ENCODE data around the gene GSTT2B. TPM values are rescaled to one million over a fixed set of nuclear protein-coding genes. Genes with fewer than 3 reads are reported as not detected.
"Not testable (repeated sequence)": the region's sequence is repeated elsewhere in the genome, so short reads cannot be mapped to it uniquely, and the experiment has no call there.

GSTT2B gene
- total and polyA plus RNA-seq, 2 experiments from 2014 or later: 16.9 to 42.8 TPM

- Histone ChIP-seq H3K4me3 (no peak overlapping the region), H3K4me1 (ENCODE audit: low read depth) (no peaks in the 10 kb centered on the region), H3K9me3 (ENCODE audit: low read depth) (no peaks in the 10 kb centered on the region), H3K27me3 (no peaks in the 10 kb centered on the region), H3K27ac (peak overlapping the region; percentile 17), H3K36me3 (peaks cover 15% of the 10 kb centered on the region)
- TF ChIP-seq CTCF (IDR thresholded peaks at IDR 0.05; ENCODE audit: low read depth, low read length): no peak
- DNase-seq (ENCODE audit: low read depth in 1 of 2, low spot score in 1 of 2): no peak
Measured at GRCh38 chr22:23970201-23970641, 9.2 kb upstream of the GSTT2B start.

- Histone ChIP-seq H3K36me3 (peaks cover 15% of the 10 kb centered on the region), H3K27ac (no peak overlapping the region), H3K4me1 (ENCODE audit: low read depth) (no peaks in the 10 kb centered on the region), H3K4me3 (no peak overlapping the region), H3K27me3 (no peaks in the 10 kb centered on the region), H3K9me3 (ENCODE audit: low read depth) (no peaks in the 10 kb centered on the region)
- no peak for DNase-seq (ENCODE audit: low read depth in 1 of 2, low spot score in 1 of 2)
- no peak for TF ChIP-seq CTCF (IDR thresholded peaks at IDR 0.05; ENCODE audit: low read depth, low read length)
Measured at GRCh38 chr22:23969071-23969470, 8.1 kb upstream of the GSTT2B start.

- H3K36me3 ChIP-seq: peaks cover 15% of the 10 kb centered on the region
- not testable (repeated sequence) for H3K4me1 ChIP-seq (ENCODE audit: low read depth); H3K4me3 ChIP-seq; DNase-seq (ENCODE audit: low read depth in 1 of 2, low spot score in 1 of 2); H3K27me3 ChIP-seq; H3K27ac ChIP-seq; H3K9me3 ChIP-seq (ENCODE audit: low read depth)
Measured at GRCh38 chr22:23966568-23966967, 5.6 kb upstream of the GSTT2B start, which contains the start of gene DDTL. Gene DDTL (plus strand): TSS chr22:23966888. CDS start chr22:23966915, 27 bp downstream.

- H3K9me3 ChIP-seq (ENCODE audit: low read depth); H3K4me1 ChIP-seq (ENCODE audit: low read depth); H3K27ac ChIP-seq; H3K4me3 ChIP-seq; DNase-seq (ENCODE audit: low read depth in 1 of 2, low spot score in 1 of 2); H3K27me3 ChIP-seq: not testable (repeated sequence)
- peaks cover 10% of the 10 kb centered on the region for H3K36me3 ChIP-seq
Measured at GRCh38 chr22:23966094-23966493, 5.1 kb upstream of the GSTT2B start.

GRCh38 chr22:23956301-23956900 lies 4.6 kb downstream of the GSTT2B start:
- peak; percentile 77 for TF ChIP-seq CTCF (IDR thresholded peaks at IDR 0.05; ENCODE audit: low read depth, low read length)
- not testable (repeated sequence) for H3K4me3 ChIP-seq; H3K4me1 ChIP-seq (ENCODE audit: low read depth); H3K9me3 ChIP-seq (ENCODE audit: low read depth); H3K36me3 ChIP-seq; H3K27ac ChIP-seq; H3K27me3 ChIP-seq
- peak; percentile 73 to 77 for DNase-seq (ENCODE audit: low read depth in 1 of 2, low spot score in 1 of 2)

- DNase-seq (ENCODE audit: low read depth in 1 of 2, low spot score in 1 of 2); H3K9me3 ChIP-seq (ENCODE audit: low read depth); H3K4me3 ChIP-seq; H3K36me3 ChIP-seq; H3K4me1 ChIP-seq (ENCODE audit: low read depth); H3K27me3 ChIP-seq; H3K27ac ChIP-seq: not testable (repeated sequence)
Measured at GRCh38 chr22:23955886-23956285, 5.1 kb downstream of the GSTT2B start.

- not testable (repeated sequence) for H3K36me3 ChIP-seq; H3K27ac ChIP-seq; H3K4me1 ChIP-seq (ENCODE audit: low read depth); H3K27me3 ChIP-seq; H3K9me3 ChIP-seq (ENCODE audit: low read depth); H3K4me3 ChIP-seq; DNase-seq (ENCODE audit: low read depth in 1 of 2, low spot score in 1 of 2)
Measured at GRCh38 chr22:23954991-23955305, 6.0 kb downstream of the GSTT2B start.

- not testable (repeated sequence) for H3K27me3 ChIP-seq, H3K27ac ChIP-seq
Measured at GRCh38 chr22:23954193-23954990, 6.6 kb downstream of the GSTT2B start.

GRCh38 chr22:23953485-23953884 lies 7.5 kb downstream of the GSTT2B start:
- not testable (repeated sequence) for H3K27ac ChIP-seq; H3K36me3 ChIP-seq; DNase-seq (ENCODE audit: low read depth in 1 of 2, low spot score in 1 of 2); H3K4me3 ChIP-seq; H3K9me3 ChIP-seq (ENCODE audit: low read depth); H3K4me1 ChIP-seq (ENCODE audit: low read depth); H3K27me3 ChIP-seq

More at GRCh38 chr22:23954193-23954990, 6.6 kb downstream of the GSTT2B start:
- H3K4me3 ChIP-seq; DNase-seq (ENCODE audit: low read depth in 1 of 2, low spot score in 1 of 2); H3K9me3 ChIP-seq (ENCODE audit: low read depth); H3K4me1 ChIP-seq (ENCODE audit: low read depth); H3K36me3 ChIP-seq: not testable (repeated sequence)

GRCh38 chr22:23952794-23953405 lies 8.1 kb downstream of the GSTT2B start:
- H3K4me1 ChIP-seq (ENCODE audit: low read depth); DNase-seq (ENCODE audit: low read depth in 1 of 2, low spot score in 1 of 2); H3K9me3 ChIP-seq (ENCODE audit: low read depth); H3K4me3 ChIP-seq; H3K27ac ChIP-seq; H3K36me3 ChIP-seq; H3K27me3 ChIP-seq: not testable (repeated sequence)

GRCh38 chr22:23951383-23951782 lies 9.6 kb downstream of the GSTT2B start:
- not testable (repeated sequence) for H3K27me3 ChIP-seq; DNase-seq (ENCODE audit: low read depth in 1 of 2, low spot score in 1 of 2); H3K27ac ChIP-seq; H3K9me3 ChIP-seq (ENCODE audit: low read depth); H3K4me3 ChIP-seq; H3K36me3 ChIP-seq; H3K4me1 ChIP-seq (ENCODE audit: low read depth)
